Measurements from ENCODE around the gene TMEM63C.

DNA sequence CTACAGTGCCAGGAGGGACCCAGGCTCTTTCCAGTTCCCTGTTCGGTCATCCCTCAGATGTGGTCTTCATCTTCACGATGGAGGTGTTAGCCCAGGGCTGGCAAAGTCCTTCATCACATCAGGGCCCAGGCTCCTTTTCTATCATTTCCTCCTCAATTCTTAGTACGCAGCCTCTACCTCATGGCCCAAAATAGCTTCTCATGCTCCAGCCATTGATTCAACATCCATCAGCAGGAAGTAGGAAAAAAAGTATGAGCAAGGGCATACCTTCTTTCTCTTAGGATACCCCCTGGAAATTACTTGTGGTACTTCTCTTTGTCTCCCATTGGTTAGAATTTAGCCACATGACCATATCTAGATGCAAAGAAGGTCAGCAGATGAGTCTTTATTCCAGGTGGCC lies 27.8 kb upstream of the TMEM63C start:
- no peak for TF ChIP-seq TAF1 (IDR thresholded peaks at IDR 0.05; ENCODE audit: low read depth, low read length)
- TF ChIP-seq POLR2A (IDR thresholded peaks at IDR 0.05; ENCODE audit: low read depth, low read length) = no peak
- no peak for TF ChIP-seq POLR2AphosphoS5 (IDR thresholded peaks at IDR 0.05; ENCODE audit: low read depth, low read length)
